Activated CD8-positive, alpha-beta memory T cell treated with anti-CD3 and anti-CD28 coated beads, Interleukin-2, amount 50 U/mL, for 24 hours (primary cell): ENCODE data around the gene EED.
"Not testable (repeated sequence)": the region's sequence is repeated elsewhere in the genome, so short reads cannot be mapped to it uniquely, and the experiment has no call there.

Experiments
- DNase-seq: peaks from one replicate; pipeline ENCODE4 v3.0.0-alpha.2; 2020; ENCODE audit errors: extremely low read depth

EED gene

DNA sequence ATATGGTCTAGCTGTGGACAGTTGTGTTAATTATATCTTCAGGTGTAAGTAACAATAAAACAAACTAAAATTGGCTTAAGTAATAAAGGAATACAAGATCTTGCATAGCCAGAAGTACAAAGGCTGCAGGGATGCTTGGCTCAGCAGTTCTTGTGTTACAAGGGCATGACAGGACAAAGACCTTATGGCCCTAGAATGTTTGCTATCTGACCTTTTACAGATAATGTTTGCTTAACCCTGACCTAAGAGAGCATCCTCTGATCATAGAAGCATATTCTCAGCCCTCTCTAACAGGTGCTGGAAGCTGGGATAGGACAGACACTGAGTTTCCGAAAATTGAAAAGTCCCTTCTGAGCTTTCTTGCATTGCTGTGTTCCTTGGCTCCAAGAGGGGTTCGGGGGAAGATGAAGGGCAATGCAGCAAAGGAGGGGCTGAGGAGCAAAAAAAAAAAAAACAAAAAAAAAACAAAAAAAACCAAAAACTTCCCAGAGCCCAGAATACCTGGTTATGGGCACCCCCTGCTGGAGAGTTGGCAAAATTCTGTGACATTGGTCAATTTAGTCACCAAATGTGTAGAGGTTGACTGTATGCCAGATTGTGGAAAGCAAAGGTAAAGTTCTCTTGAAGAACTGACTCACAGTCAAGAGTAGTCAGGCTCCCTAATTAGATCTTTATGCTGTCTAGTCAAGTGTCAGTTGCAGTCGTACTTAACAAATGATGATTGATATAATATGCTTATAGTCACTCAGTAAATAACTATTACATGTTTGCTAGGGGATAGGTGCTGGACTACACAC, 47.1 kb downstream of the EED start:
- no peak for DNase-seq

DNA sequence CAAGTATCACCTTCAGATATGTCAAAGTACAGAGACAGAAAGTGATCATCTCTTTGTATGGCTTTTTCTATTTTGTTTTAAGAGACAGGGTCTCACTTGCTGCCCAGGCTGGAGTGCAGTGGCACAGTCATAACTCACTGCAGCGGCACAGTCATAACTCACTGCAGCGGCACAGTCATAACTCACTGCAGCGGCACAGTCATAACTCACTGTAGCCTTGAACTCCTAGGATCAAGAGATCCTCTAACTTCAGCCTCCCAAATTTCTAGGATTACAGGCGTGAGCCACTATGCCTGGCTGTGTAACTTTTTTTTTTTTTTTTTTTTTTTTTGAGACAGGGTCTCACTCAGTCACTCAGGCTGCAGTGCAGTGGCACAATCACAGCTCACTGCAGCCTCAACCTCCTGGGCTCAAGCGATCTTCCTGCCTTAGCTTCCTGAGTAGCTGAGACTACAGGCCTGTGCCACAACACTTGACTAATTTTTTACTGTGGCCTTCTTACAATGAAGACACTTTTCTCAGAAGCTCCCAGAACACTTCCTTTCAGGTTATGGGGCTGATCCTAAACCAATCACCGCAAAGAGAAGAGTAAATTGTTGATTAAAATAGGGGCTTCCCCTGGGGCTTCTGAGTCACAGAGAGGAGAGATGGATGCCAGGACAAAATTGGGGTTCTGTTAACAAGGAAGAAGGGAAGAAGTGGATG, 48.5 kb downstream of the EED start:
- DNase-seq, result no peak

- no peak for DNase-seq
Measured at GRCh38 chr11:86294026-86294425, 49.5 kb downstream of the EED start.

DNA sequence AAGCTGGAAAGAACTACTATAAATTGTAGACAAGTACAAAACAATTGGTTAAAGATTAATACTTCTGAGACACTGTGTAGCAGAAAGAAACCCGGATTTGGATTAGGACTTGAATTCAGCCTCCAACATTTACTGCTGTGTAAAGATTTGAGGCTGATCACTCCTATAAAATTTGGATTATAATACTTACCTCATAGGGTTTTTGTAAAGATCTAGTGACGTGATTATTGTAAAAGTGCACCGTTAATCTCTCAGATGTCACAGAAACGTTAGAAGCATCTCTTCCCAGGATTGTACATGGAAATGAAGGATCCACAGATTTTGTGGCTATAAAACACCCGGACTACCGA, 57.2 kb downstream of the EED start:
- no peak for DNase-seq

GRCh38 chr11:86302092-86302793, 57.7 kb downstream of the EED start, which contains the start of gene HIKESHI:
Gene HIKESHI (plus strand): TSS chr11:86302240. CDS start chr11:86302449, 209 bp downstream.
- peak; percentile 90 for DNase-seq

GRCh38 chr11:86303257-86303656, 58.7 kb downstream of the EED start:
- no peak for DNase-seq

DNA sequence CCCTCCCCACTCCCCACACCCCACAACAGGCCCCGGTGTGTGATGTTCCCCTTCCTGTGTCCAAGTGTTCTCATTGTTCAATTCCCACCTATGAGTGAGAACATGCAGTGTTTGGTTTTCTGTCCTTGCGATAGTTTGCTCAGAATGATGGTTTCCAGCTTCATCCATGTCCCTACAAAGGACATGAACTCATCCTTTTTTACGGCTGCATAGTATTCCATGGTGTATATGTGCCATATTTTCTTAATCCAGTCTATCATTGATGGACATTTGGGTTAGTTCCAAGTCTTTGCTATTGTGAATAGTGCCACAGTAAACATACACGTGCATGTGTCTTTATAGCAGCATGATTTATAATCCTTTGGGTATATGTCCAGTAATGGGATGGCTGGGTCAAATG, 64.2 kb downstream of the EED start:
- DNase-seq, result not testable (repeated sequence)

DNA sequence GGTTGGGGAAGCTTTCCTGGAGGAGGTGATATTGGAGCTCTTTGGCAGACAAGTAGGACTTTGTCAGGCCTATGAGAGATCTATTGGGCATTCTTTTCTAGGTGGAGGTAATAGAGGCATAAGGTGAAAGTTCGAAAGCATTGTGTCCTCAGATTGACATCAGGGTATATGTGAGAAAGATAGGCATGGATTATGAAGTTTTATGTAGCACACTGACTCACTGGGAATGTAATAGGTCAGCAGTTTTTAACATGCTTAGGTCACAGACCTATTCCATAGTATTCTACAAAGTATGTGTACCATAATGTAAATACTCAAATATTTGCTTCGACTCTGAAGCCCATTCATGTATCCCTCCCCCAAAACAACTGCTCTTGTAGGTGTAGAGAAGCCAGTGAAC, 69.2 kb downstream of the EED start:
- no peak for DNase-seq

- no peak for DNase-seq
Measured at GRCh38 chr11:86314636-86315035, 70.1 kb downstream of the EED start.
